Measurements from ENCODE around the gene PCDH19. TPM values are rescaled to one million over a fixed set of nuclear protein-coding genes. Genes with fewer than 3 reads are reported as not detected.

Gene PCDH19
- polyA plus RNA-seq, 4 donors: 0.59 to 0.64 TPM; not detected in 2

GRCh38 chrX:100247826-100248225 is 162.2 kb downstream of the PCDH19 start:
- H3K9me3 ChIP-seq (ENCODE audit: control insufficient read depth in 2 of 2, insufficient read depth in 1 of 2, low read depth in 1 of 2, low read length in 1 of 2): no peaks in the 10 kb centered on the region
- no peaks in the 10 kb centered on the region for H3K36me3 ChIP-seq (ENCODE audit: control insufficient read depth in 3 of 3, insufficient read depth in 2 of 3, low read depth in 1 of 3, low read length in 3 of 3)
- peaks cover 0 to 6% (median 0%) of the 10 kb centered on the region in 3 donors for H3K4me1 ChIP-seq (ENCODE audit: control insufficient read depth in 3 of 3, insufficient read depth in 2 of 3, low read depth in 1 of 3, low read length in 2 of 3)
- H3K4me3 ChIP-seq (ENCODE audit: low read depth in 1 of 3, low read length in 3 of 3): no peak overlapping the region
- no peak overlapping the region for H3K27ac ChIP-seq (ENCODE audit: low read depth in 1 of 3, low read length in 2 of 3)
- FAIRE-seq (no peak), DNase-seq (no peak)
- no peaks in the 10 kb centered on the region for H3K27me3 ChIP-seq (ENCODE audit: control insufficient read depth in 3 of 3, insufficient read depth in 3 of 3, low read length in 3 of 3)

DNA sequence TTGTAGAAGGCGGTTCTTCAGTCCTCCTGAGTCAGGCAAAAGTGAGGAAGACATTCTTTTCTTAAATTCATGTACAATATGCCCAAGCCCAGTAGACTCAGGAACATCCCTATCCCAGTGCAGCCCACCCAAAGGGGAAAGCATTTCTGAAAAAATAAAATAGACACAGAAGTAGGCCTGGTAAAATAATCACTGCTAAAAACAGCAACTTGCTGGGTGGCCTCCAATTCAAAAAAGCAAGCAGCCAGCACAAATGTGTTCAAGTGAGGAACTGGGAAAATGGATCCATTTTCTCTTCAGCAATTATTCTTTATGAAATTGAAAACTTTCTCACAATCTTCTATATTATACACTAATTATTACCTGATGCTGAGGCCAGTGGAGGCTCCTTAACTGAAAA is 165.4 kb downstream of the PCDH19 start:
- no peaks in the 10 kb centered on the region for H3K36me3 ChIP-seq (ENCODE audit: control insufficient read depth in 3 of 3, insufficient read depth in 2 of 3, low read depth in 1 of 3, low read length in 3 of 3)
- H3K27me3 ChIP-seq (ENCODE audit: control insufficient read depth in 3 of 3, insufficient read depth in 3 of 3, low read length in 3 of 3): no peaks in the 10 kb centered on the region
- no peaks in the 10 kb centered on the region for H3K9me3 ChIP-seq (ENCODE audit: control insufficient read depth in 2 of 2, insufficient read depth in 1 of 2, low read depth in 1 of 2, low read length in 1 of 2)
- no peak for FAIRE-seq
- H3K27ac ChIP-seq (ENCODE audit: low read depth in 1 of 3, low read length in 2 of 3): no peak overlapping the region
- DNase-seq: no peak
- WGBS, 3 donors: 59 to 93% (median 88%) methylated on average over 1 of the region's 1 CpG
- peaks cover 0 to 6% (median 0%) of the 10 kb centered on the region in 3 donors for H3K4me1 ChIP-seq (ENCODE audit: control insufficient read depth in 3 of 3, insufficient read depth in 2 of 3, low read depth in 1 of 3, low read length in 2 of 3)
- H3K4me3 ChIP-seq (ENCODE audit: low read depth in 1 of 3, low read length in 3 of 3): no peak overlapping the region

Other genes with a start within 250 kb of the PCDH19 start
- gene TNMD, start 174.7 kb upstream of the PCDH19 start, polyA plus RNA-seq: under 1 TPM in 2 of 4 donors, not detected in 2; 0.21 to 0.62 TPM
- 100 to 1,000 TPM in 1 of 4 donors, 10 to 100 TPM in 1, 1 to 10 TPM in 2; 8.1 to 139 (median 18.1) TPM for gene TSPAN6, start 226.5 kb upstream of the PCDH19 start, polyA plus RNA-seq
- 1 to 10 TPM in 2 of 4 donors, under 1 TPM in 1, not detected in 1; 0.54 to 5.5 (median 5.0) TPM for gene SRPX2, start 233.9 kb upstream of the PCDH19 start, polyA plus RNA-seq

Data from small intestine (tissue), 7 donors.